OCI-LY1 (cell line): ENCODE data around the gene CKAP5.

Experiments
- H2AFZ ChIP-seq: fragments of 200-600 bp; sonication (generic), shearing (Covaris generic); 2 replicates; pipeline ENCODE4 v1.6.0; 2014; ENCODE audit warnings: antibody characterized with exemption, mild to moderate bottlenecking, low read length
- H3F3A ChIP-seq: fragments of 200-600 bp; sonication (generic), shearing (Covaris generic); 2 replicates; pipeline ENCODE4 v1.6.0; 2014; ENCODE audit warnings: mild to moderate bottlenecking, antibody characterized with exemption, low read length, moderate library complexity; ENCODE audit not compliant: insufficient read depth
- H3K27ac ChIP-seq: fragments of 200-600 bp; sonication (generic); 2 replicates; pipeline ENCODE4 v1.5.1; 2014; ENCODE audit warnings: low read length, mixed run types, mild to moderate bottlenecking, low read depth; ENCODE audit not compliant: poor library complexity, severe bottlenecking
- H3K27me3 ChIP-seq: fragments of 200-600 bp; sonication (generic); 2 replicates; pipeline ENCODE4 v1.6.0; 2014; ENCODE audit warnings: antibody characterized with exemption, mild to moderate bottlenecking, low read length, moderate library complexity; ENCODE audit not compliant: insufficient read depth
- H3K36me3 ChIP-seq: fragments of 200-600 bp; sonication (generic); 2 replicates; pipeline ENCODE4 v1.6.1; 2014; ENCODE audit warnings: mild to moderate bottlenecking, antibody characterized with exemption, low read length, moderate library complexity, mixed read lengths; ENCODE audit not compliant: insufficient read depth
- H3K4me1 ChIP-seq: fragments of 200-600 bp; sonication (generic); 2 replicates; pipeline ENCODE4 v1.5.1; 2014; ENCODE audit warnings: mild to moderate bottlenecking, low read length, moderate library complexity; ENCODE audit not compliant: insufficient read depth, severe bottlenecking
- H3K4me2 ChIP-seq: fragments of 200-600 bp; sonication (generic), shearing (Covaris generic); 2 replicates; pipeline ENCODE4 v1.6.1; 2014; ENCODE audit warnings: low read length
- H3K4me3 ChIP-seq: fragments of 200-600 bp; sonication (generic); 2 replicates; pipeline ENCODE4 v1.5.1; 2014; ENCODE audit warnings: low read length, low read depth, mild to moderate bottlenecking, mixed read lengths; ENCODE audit not compliant: poor library complexity, severe bottlenecking
- H3K79me2 ChIP-seq: fragments of 200-600 bp; shearing (Covaris generic); 2 replicates; pipeline ENCODE4 v1.6.1; 2016; ENCODE audit warnings: mixed run types, low read length, mixed read lengths; ENCODE audit not compliant: insufficient read depth
- H3K9ac ChIP-seq: fragments of 200-600 bp; sonication (generic), shearing (Covaris generic); 2 replicates; pipeline ENCODE4 v1.6.1; 2014; ENCODE audit warnings: mild to moderate bottlenecking, low read length, mixed read lengths
- H3K9me2 ChIP-seq: fragments of 200-600 bp; sonication (generic), shearing (Covaris generic); 2 replicates; pipeline ENCODE4 v1.6.1; 2014; ENCODE audit warnings: low read depth, mild to moderate bottlenecking, low read length, mixed read lengths
- H3K9me3 ChIP-seq: fragments of 200-600 bp; shearing (Covaris generic); 2 replicates; pipeline ENCODE4 v1.6.1; 2014; ENCODE audit warnings: low read length, mixed read lengths
- H4K20me1 ChIP-seq: fragments of 200-600 bp; sonication (generic), shearing (Covaris generic); 2 replicates; pipeline ENCODE4 v1.6.0; 2016; ENCODE audit warnings: mild to moderate bottlenecking, low read length; ENCODE audit not compliant: insufficient read depth
- CTCF ChIP-seq: fragments of 200-600 bp; sonication (generic), shearing (Covaris generic); IDR thresholded peaks from 2 replicates; pipeline ENCODE4 v1.5.1; 2017; ENCODE audit warnings: mild to moderate bottlenecking, antibody characterized with exemption, low read length, moderate library complexity, mixed read lengths
- EZH2 ChIP-seq: fragments of 200-600 bp; sonication (generic), shearing (Covaris generic); IDR thresholded peaks from 2 replicates; pipeline ENCODE4 v1.8.0; 2017; ENCODE audit warnings: borderline replicate concordance, mixed run types, mild to moderate bottlenecking, antibody characterized with exemption, low read length, moderate library complexity, mixed read lengths

The CKAP5 gene

GRCh38 chr11:46761807-46762206 is 84.3 kb downstream of the CKAP5 start:
- Histone ChIP-seq H3K4me2 (no peak overlapping the region), H3K36me3 (peaks cover 93% of the 10 kb centered on the region), H3K9ac (no peak overlapping the region)

GRCh38 chr11:46760429-46761128 is 85.5 kb downstream of the CKAP5 start:
- H3K4me3 ChIP-seq, result no peak overlapping the region
- H3K4me1 ChIP-seq, result no peaks in the 10 kb centered on the region
- H3F3A ChIP-seq, result no peaks in the 10 kb centered on the region
- H4K20me1 ChIP-seq, result no peaks in the 10 kb centered on the region
- H3K4me2 ChIP-seq, result no peak overlapping the region
- H2AFZ ChIP-seq, result no peak overlapping the region
- no peaks in the 10 kb centered on the region for H3K27me3 ChIP-seq
- no peaks in the 10 kb centered on the region for H3K9me2 ChIP-seq
- no peak overlapping the region for H3K9ac ChIP-seq
- no peaks in the 10 kb centered on the region for H3K9me3 ChIP-seq
- H3K79me2 ChIP-seq, result no peaks in the 10 kb centered on the region
- TF ChIP-seq CTCF, result no peak
- TF ChIP-seq EZH2, result no peak
- no peak overlapping the region for H3K27ac ChIP-seq
- H3K36me3 ChIP-seq, result peaks cover 93% of the 10 kb centered on the region

More at GRCh38 chr11:46761807-46762206, 84.3 kb downstream of the CKAP5 start:
- H2AFZ ChIP-seq, result no peak overlapping the region
- H3K9me3 ChIP-seq, result no peaks in the 10 kb centered on the region
- no peak overlapping the region for H3K4me3 ChIP-seq
- TF ChIP-seq EZH2 (no peak), CTCF (no peak)
- no peaks in the 10 kb centered on the region for H4K20me1 ChIP-seq
- H3K9me2 ChIP-seq, result no peaks in the 10 kb centered on the region
- H3F3A ChIP-seq, result no peaks in the 10 kb centered on the region
- H3K27ac ChIP-seq, result no peak overlapping the region
- no peaks in the 10 kb centered on the region for H3K4me1 ChIP-seq
- no peaks in the 10 kb centered on the region for H3K27me3 ChIP-seq
- no peaks in the 10 kb centered on the region for H3K79me2 ChIP-seq

GRCh38 chr11:46759196-46759595 is 86.9 kb downstream of the CKAP5 start:
- H3K27ac ChIP-seq, result no peak overlapping the region
- H3K4me2 ChIP-seq, result no peak overlapping the region
- H3K4me3 ChIP-seq, result no peak overlapping the region
- H4K20me1 ChIP-seq, result no peaks in the 10 kb centered on the region
- no peaks in the 10 kb centered on the region for H3K4me1 ChIP-seq
- no peak overlapping the region for H2AFZ ChIP-seq
- H3K79me2 ChIP-seq, result no peaks in the 10 kb centered on the region
- H3K27me3 ChIP-seq, result no peaks in the 10 kb centered on the region
- peaks cover 93% of the 10 kb centered on the region for H3K36me3 ChIP-seq
- H3F3A ChIP-seq, result no peaks in the 10 kb centered on the region
- H3K9ac ChIP-seq, result no peak overlapping the region
- H3K9me3 ChIP-seq, result no peaks in the 10 kb centered on the region
- TF ChIP-seq EZH2 (no peak), CTCF (no peak)
- H3K9me2 ChIP-seq, result no peaks in the 10 kb centered on the region
